BE2C (cell line): ENCODE data around the gene FAM181B.

Source experiments
- DNase-seq: peaks from one replicate; pipeline ENCODE4 v3.0.0-alpha.2; 2020
- H3K27me3 ChIP-seq: fragments of 250-450 bp; sonication (Bioruptor Pico); 2 replicates; pipeline ENCODE4 v1.5.1; 2020; ENCODE audit warnings: mild to moderate bottlenecking
- H3K36me3 ChIP-seq: fragments of 250-450 bp; sonication (Bioruptor Pico); 2 replicates; pipeline ENCODE4 v1.5.1; 2020; ENCODE audit warnings: mild to moderate bottlenecking
- H3K4me1 ChIP-seq: fragments of 250-450 bp; sonication (Bioruptor Pico); 2 replicates; pipeline ENCODE4 v1.5.1; 2020
- H3K4me3 ChIP-seq: 2 replicates; pipeline ENCODE4 v1.5.1; 2011; ENCODE audit warnings: low read depth, low read length
- H3K9me3 ChIP-seq: fragments of 250-450 bp; sonication (Bioruptor Pico); 2 replicates; pipeline ENCODE4 v1.5.1; 2020
- TF ChIP-seq, protein P1 (sequence below): IDR thresholded peaks from 2 replicates; pipeline ENCODE4 v1.5.1; 2012; ENCODE audit warnings: mild to moderate bottlenecking, low read depth, low read length

Gene FAM181B

DNA sequence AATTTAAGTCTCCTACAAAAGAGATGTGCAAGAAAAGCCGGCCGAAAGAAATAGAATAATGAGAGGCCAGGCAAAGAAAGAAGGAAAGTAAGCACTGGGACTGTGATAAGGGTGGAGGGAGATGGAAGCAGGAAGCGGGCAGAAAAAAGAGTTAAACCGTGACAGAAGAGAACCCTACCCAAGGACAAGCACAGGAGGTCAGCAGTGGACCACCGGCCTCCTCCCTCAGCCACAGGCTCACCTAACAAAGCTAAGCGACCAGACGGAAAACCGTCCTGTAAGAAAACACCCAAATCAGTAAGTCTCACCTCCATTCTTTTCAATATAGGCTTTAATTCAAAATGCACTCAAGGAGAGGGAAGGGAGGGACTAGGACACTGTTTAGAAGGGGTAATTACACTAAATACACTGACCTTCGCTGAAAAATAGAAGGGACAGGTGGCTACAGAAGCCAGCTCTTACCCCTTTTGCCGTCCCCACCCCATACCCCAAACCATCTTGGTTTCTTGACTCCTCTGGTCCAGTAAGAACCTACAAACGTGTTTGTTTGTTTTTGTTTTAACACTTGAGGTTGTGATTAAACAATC lies 1.9 kb downstream of the FAM181B start:
- no peaks in the 10 kb centered on the region for H3K4me1 ChIP-seq
- H3K4me3 ChIP-seq: no peak overlapping the region; the same call in 1 of the 2 replicates
- no peaks in the 10 kb centered on the region for H3K9me3 ChIP-seq
- H3K36me3 ChIP-seq: no peaks in the 10 kb centered on the region
- peaks cover 7% of the 10 kb centered on the region for H3K27me3 ChIP-seq
- no peak for DNase-seq
- TF ChIP-seq, protein P1, sequence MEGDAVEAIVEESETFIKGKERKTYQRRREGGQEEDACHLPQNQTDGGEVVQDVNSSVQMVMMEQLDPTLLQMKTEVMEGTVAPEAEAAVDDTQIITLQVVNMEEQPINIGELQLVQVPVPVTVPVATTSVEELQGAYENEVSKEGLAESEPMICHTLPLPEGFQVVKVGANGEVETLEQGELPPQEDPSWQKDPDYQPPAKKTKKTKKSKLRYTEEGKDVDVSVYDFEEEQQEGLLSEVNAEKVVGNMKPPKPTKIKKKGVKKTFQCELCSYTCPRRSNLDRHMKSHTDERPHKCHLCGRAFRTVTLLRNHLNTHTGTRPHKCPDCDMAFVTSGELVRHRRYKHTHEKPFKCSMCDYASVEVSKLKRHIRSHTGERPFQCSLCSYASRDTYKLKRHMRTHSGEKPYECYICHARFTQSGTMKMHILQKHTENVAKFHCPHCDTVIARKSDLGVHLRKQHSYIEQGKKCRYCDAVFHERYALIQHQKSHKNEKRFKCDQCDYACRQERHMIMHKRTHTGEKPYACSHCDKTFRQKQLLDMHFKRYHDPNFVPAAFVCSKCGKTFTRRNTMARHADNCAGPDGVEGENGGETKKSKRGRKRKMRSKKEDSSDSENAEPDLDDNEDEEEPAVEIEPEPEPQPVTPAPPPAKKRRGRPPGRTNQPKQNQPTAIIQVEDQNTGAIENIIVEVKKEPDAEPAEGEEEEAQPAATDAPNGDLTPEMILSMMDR: no peak

DNA sequence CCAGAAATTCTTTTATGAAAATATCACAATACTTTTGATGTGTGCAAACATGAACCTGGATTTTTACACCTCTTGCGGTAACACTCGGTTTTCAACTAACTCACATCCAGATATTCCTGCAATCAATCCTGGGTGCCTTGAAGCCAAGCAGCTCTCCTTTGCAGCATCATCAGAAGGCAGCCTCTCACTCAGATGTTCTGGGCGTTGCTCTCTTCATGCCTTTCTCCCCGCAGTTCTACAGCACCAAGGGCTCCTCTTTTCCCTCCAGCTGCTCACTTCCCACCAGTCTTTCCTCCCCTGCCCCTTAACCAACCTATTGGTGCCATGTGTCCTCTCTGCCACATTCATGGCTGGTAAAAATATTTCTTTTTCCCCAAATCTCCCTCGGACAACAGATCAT lies 2.9 kb downstream of the FAM181B start:
- H3K4me3 ChIP-seq: no peak overlapping the region; the same call in 1 of the 2 replicates
- peaks cover 7% of the 10 kb centered on the region for H3K27me3 ChIP-seq
- H3K4me1 ChIP-seq: no peaks in the 10 kb centered on the region
- H3K9me3 ChIP-seq: no peaks in the 10 kb centered on the region
- no peak for DNase-seq
- TF ChIP-seq, protein P1: no peak
- no peaks in the 10 kb centered on the region for H3K36me3 ChIP-seq

DNA sequence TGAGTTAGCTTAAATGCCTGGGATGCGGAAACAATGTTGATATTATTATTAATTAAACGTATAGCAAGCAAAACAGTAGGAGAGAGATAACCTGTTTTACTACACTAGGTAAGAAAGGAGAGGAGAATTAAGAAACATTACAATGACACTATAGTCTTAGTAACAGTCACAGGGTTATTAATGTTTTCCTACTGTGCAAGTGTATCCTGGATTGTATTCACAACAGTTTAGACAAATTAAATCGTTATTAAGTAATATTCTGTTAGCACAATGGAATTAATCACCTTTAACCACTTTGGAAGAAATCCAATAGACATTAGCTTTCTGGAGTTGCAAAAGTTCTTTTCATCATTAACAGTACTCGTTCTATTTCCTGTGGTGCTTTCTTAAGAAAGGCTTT lies 3.4 kb downstream of the FAM181B start:
- no peaks in the 10 kb centered on the region for H3K36me3 ChIP-seq
- TF ChIP-seq, protein P1: no peak
- H3K9me3 ChIP-seq: no peaks in the 10 kb centered on the region
- no peak for DNase-seq
- H3K4me3 ChIP-seq: no peak overlapping the region
- no peaks in the 10 kb centered on the region for H3K4me1 ChIP-seq
- peaks cover 7% of the 10 kb centered on the region for H3K27me3 ChIP-seq

GRCh38 chr11:82724026-82724425 lies 9.6 kb downstream of the FAM181B start:
- no peak overlapping the region for H3K4me3 ChIP-seq
- peaks cover 6% of the 10 kb centered on the region; the same call in 1 of the 2 replicates for H3K4me1 ChIP-seq
- no peaks in the 10 kb centered on the region for H3K36me3 ChIP-seq
- DNase-seq: no peak
- TF ChIP-seq, protein P1: no peak
- no peaks in the 10 kb centered on the region for H3K27me3 ChIP-seq
- H3K9me3 ChIP-seq: no peaks in the 10 kb centered on the region

- no peak overlapping the region for H3K4me3 ChIP-seq
- H3K9me3 ChIP-seq: no peaks in the 10 kb centered on the region
- peaks cover 11% of the 10 kb centered on the region; the same call in 1 of the 2 replicates for H3K4me1 ChIP-seq
- no peaks in the 10 kb centered on the region for H3K27me3 ChIP-seq
- DNase-seq: no peak
- H3K36me3 ChIP-seq: no peaks in the 10 kb centered on the region
- TF ChIP-seq, protein P1: no peak
Measured at GRCh38 chr11:82722231-82722630, 11.4 kb downstream of the FAM181B start.

DNA sequence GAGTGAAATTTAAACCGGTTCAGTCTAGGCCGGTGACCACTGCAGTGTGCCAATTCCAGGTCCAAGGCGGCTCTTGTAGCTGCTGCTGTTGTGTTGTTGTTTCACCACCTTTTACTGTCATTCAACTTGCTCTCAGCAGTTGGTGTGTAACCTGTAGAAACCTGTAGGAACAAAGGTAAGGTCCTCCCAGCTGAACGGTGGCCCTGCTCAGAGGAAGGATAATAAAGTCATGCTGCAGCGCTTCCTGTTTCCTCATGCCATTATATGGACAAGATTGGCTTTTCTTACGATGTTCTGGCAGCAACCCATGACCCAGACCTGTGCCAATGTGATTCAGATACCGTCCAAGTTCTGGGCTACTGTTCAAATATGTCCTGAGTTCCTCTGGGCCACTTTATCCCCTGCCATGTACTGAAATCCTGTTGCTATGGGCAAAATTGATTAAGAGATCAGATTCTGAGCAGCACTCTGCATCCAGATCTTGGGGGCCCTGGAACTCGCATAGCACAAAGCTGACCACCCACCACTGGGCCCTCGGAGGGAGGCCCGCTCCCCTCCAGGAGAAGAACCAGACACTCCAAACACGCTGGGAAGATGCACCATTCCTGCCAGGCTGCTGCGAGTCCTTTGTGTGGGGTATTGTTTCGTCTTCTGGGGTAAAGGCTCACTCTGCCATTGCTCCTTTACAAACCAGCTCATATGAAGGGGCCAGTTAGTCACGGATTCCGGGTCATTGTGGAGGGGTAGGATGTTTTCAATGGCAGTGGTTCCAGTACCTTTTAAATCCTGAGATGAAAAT lies 13.2 kb downstream of the FAM181B start:
- no peaks in the 10 kb centered on the region for H3K27me3 ChIP-seq
- TF ChIP-seq, protein P1: no peak

More for the DNA sequence above, 13.2 kb downstream of the FAM181B start:
- H3K36me3 ChIP-seq: no peaks in the 10 kb centered on the region
- no peaks in the 10 kb centered on the region for H3K9me3 ChIP-seq
- no peak for DNase-seq
- no peak overlapping the region for H3K4me3 ChIP-seq
- H3K4me1 ChIP-seq: peaks cover 11% of the 10 kb centered on the region; the same call in 1 of the 2 replicates
